Gastrocnemius medialis (tissue), 4 donors: ENCODE data around the gene BOLL. TPM values are rescaled to one million over a fixed set of nuclear protein-coding genes. Genes with fewer than 3 reads are reported as not detected.

Experiments used
- ATAC-seq, 2 donors: fragments of 150-250 bp; one replicate each; pipeline ENCODE4 v1.9.1; 2016
- DNase-seq, 2 donors: peaks; one replicate each; pipeline ENCODE4 v3.0.0-alpha.2; 2019
- H3K27ac ChIP-seq, 4 donors: fragments of 200-600 bp; sonication (generic); 1 replicate in 1 of 4; 2 replicates in 3 of 4; pipeline ENCODE4 v1.5.1; 2016 to 2018; ENCODE audit warnings: mild to moderate bottlenecking in 2 of 4, moderate library complexity in 1 of 4
- H3K27me3 ChIP-seq, 3 donors: fragments of 200-600 bp; sonication (generic) in 2 of 3; 1 replicate in 1 of 3; 2 replicates in 2 of 3; pipeline versions ENCODE4 v1.5.1 to v1.6.0; 2016 to 2019; ENCODE audit warnings: mild to moderate bottlenecking in 1 of 3, moderate library complexity in 1 of 3
- H3K36me3 ChIP-seq, 2 donors: fragments of 200-600 bp; sonication (generic) in 1 of 2; one replicate each; pipeline ENCODE4 v1.5.1; 2017 to 2018
- H3K4me1 ChIP-seq, 2 donors: fragments of 200-600 bp; sonication (generic) in 1 of 2; one replicate each; pipeline ENCODE4 v1.5.1; 2016 to 2017; ENCODE audit warnings: mild to moderate bottlenecking in 2 of 2
- H3K4me3 ChIP-seq, 4 donors: fragments of 200-600 bp; sonication (generic) in 3 of 4; 1 replicate in 1 of 4; 2 replicates in 3 of 4; pipeline ENCODE4 v1.5.1; 2016 to 2019; ENCODE audit warnings: mild to moderate bottlenecking in 2 of 4
- H3K9me3 ChIP-seq, 3 donors: fragments of 200-600 bp; sonication (generic) in 2 of 3; 1 replicate in 1 of 3; 2 replicates in 2 of 3; pipeline ENCODE4 v1.5.1; 2016 to 2019
- POLR2A ChIP-seq, 2 donors: fragments of 450-650 bp; IDR thresholded peaks; one replicate each; pipeline ENCODE4 v1.6.1; 2017; ENCODE audit warnings: antibody characterized with exemption in 2 of 2, mild to moderate bottlenecking in 2 of 2, moderate library complexity in 2 of 2
- in situ Hi-C, 4 donors: fragments of 200-750 bp; cut with MboI; loops; one replicate each; pipeline versions ENCODE4 v1.15.0 to v1.8.0; 2017; ENCODE audit warnings: low sequenced_read_pairs in 4 of 4
- intact Hi-C: fragments of 100-400 bp; cut with DNase I; formaldehyde crosslinking; loops from one replicate; pipeline ENCODE4 v1.15.1; 2023; ENCODE audit warnings: low total_unique reads
- total RNA-seq, 4 donors: library from RNA; depleted of rRNA; stranded (reverse); fragments of >200 nt; gene quantifications; one replicate each; pipeline versions ENCODE4 v1.1.0 to v1.2.3, GENCODE V29; 2016
- TF ChIP-seq, protein P1 (sequence below), 5 experiments: fragments of 450-650 bp in 3 of 5; fragments of 200-600 bp in 2 of 5; sonication (generic) in 2 of 5; IDR thresholded peaks in 4 of 5; conservative IDR thresholded peaks in 1 of 5; 1 replicate in 4 of 5; 2 replicates in 1 of 5; pipeline ENCODE4 v1.5.1; 2016 to 2019; ENCODE audit warnings: antibody characterized with exemption in 5 of 5, mild to moderate bottlenecking in 3 of 5, moderate library complexity in 3 of 5

BOLL gene
- total RNA-seq, 4 donors from 2014 or later, result 2.4 to 8.1 (median 2.6) TPM

DNA sequence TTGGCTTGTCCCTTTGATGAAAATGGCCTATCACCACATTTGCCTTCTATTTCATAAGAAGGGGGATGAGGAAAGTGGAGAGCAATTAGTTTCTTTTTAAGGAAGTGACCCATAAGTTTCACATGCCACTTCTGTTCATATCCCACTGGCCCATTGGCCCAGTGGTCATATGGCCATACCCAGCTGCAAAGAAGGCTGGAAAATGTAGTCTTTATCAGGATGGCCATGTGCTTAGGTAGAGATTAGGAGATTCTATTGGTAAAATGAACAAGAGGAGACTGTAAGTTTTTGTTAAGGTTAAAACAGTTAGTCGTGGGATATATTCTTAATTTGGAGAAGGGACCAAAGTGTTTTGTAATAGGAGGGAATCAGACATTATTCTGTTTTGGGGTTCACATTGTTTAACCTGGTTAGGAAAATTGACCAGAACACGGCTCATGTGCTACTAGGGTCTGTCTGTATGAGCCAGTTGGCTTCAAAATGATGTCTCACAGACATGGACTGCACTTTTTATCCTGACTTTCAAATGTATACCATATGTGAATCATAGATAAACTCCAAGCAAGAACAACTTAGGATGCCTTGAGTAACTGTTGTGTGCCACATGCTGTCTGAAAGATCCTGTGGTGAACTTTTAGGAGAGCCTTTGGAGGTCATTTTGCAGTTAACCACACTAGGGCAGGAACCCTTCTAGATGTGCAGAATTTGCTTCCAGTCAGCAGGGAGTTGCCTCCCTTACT is 36.6 kb upstream of the BOLL start:
- Histone ChIP-seq H3K27ac (no peak overlapping the region), H3K4me1 (peaks cover 0 to 4% of the 10 kb centered on the region in 2 donors), H3K36me3 (no peaks in the 10 kb centered on the region), H3K9me3 (no peaks in the 10 kb centered on the region), H3K4me3 (no peak overlapping the region), H3K27me3 (no peaks in the 10 kb centered on the region)
- intact Hi-C loops (no loop called here), in situ Hi-C loops (loop anchor here in 1 of 4 donors (25.0 kb wide), 1 partner anchor 466 kb away; no protein-coding TSS in a partner anchor)
- ATAC-seq (no peak), DNase-seq (no peak)
- TF ChIP-seq, protein P1, sequence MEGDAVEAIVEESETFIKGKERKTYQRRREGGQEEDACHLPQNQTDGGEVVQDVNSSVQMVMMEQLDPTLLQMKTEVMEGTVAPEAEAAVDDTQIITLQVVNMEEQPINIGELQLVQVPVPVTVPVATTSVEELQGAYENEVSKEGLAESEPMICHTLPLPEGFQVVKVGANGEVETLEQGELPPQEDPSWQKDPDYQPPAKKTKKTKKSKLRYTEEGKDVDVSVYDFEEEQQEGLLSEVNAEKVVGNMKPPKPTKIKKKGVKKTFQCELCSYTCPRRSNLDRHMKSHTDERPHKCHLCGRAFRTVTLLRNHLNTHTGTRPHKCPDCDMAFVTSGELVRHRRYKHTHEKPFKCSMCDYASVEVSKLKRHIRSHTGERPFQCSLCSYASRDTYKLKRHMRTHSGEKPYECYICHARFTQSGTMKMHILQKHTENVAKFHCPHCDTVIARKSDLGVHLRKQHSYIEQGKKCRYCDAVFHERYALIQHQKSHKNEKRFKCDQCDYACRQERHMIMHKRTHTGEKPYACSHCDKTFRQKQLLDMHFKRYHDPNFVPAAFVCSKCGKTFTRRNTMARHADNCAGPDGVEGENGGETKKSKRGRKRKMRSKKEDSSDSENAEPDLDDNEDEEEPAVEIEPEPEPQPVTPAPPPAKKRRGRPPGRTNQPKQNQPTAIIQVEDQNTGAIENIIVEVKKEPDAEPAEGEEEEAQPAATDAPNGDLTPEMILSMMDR (IDR thresholded peaks at IDR 0.05 in 4 of 5, conservative IDR thresholded peaks at IDR 0.05 in 1 of 5), result no peak
- no peak for TF ChIP-seq POLR2A (IDR thresholded peaks at IDR 0.05)

DNA sequence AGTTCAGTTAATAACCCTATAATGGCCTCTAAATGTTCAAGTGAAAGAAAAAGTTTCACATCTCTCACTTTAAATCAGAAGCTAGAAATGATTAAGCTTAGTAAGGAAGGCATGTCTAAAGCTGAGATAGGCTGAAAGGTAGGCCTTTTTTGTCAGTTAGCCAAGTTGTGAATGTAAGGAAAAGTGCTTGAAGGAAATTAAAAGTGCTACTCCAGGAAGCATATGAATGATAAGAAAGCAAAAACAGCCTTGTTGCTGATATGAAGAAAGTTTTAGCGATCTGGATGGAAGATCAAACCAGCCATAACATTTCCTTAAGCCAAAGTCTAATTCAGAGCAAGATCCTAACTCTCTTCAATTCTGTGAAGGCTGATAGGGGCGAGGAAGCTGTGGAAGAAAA is 29.4 kb upstream of the BOLL start:
- ATAC-seq, result no peak

DNA sequence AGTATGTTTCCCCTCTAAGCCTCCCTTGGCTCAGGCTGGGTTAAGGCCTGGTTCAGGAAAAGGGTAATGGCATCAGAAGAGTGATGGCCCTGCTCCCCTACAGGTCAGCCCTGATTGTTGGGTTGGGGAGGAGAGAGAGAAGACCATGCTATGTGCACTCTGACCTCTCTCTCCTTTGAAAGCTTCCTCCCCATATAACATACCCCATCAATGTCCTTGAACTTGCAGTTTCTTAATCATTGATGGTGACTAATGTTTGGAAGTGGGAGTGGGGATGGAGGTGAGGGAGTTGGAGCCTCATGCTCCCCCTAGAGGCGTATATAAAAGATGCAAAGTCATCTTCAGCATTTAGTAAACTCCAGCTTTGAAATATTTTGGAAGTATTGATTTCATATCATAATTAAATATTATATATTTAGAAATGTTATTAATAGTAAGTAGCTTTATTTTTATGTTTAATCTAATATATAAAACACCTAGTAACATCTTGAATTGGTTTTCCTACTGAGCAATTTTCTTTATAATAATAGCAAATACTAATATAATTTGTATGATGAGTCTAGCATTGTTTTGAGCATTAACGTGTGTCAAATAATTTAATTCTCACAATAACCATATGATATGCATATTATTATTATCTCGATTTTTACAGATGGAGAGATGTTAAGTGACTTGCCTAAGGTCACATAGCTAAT is 28.1 kb upstream of the BOLL start:
- Histone ChIP-seq H3K4me1 (peaks cover 22 to 45% of the 10 kb centered on the region in 2 donors), H3K9me3 (no peaks in the 10 kb centered on the region), H3K27ac (no peak overlapping the region), H3K36me3 (no peaks in the 10 kb centered on the region), H3K27me3 (no peaks in the 10 kb centered on the region), H3K4me3 (no peak overlapping the region)
- in situ Hi-C loops (loop anchor here in 2 of 4 donors (5.0 to 25.0 kb wide), 2 partner anchors 314 to 474 kb away; no protein-coding TSS in a partner anchor), intact Hi-C loops (no loop called here)
- TF ChIP-seq POLR2A (IDR thresholded peaks at IDR 0.05), result no peak
- TF ChIP-seq, protein P1 (IDR thresholded peaks at IDR 0.05 in 4 of 5, conservative IDR thresholded peaks at IDR 0.05 in 1 of 5), result peak in 3 of 5 experiments; percentile 9 to 47 (median 41)
- ATAC-seq (peak in 1 of 2 donors; percentile 86), DNase-seq (no peak)

More for the DNA sequence above, 29.4 kb upstream of the BOLL start:
- in situ Hi-C loops (loop anchor here in 2 of 4 donors (5.0 to 25.0 kb wide), 2 partner anchors 313 to 473 kb away; no protein-coding TSS in a partner anchor), intact Hi-C loops (no loop called here)
- no peak for DNase-seq
- no peaks in the 10 kb centered on the region for H3K9me3 ChIP-seq
- no peak overlapping the region for H3K27ac ChIP-seq
- no peaks in the 10 kb centered on the region for H3K36me3 ChIP-seq
- peaks cover 14 to 32% of the 10 kb centered on the region in 2 donors for H3K4me1 ChIP-seq
- no peaks in the 10 kb centered on the region for H3K27me3 ChIP-seq
- no peak overlapping the region for H3K4me3 ChIP-seq
- TF ChIP-seq POLR2A (IDR thresholded peaks at IDR 0.05), result no peak
- TF ChIP-seq, protein P1 (IDR thresholded peaks at IDR 0.05 in 4 of 5, conservative IDR thresholded peaks at IDR 0.05 in 1 of 5), result no peak

DNA sequence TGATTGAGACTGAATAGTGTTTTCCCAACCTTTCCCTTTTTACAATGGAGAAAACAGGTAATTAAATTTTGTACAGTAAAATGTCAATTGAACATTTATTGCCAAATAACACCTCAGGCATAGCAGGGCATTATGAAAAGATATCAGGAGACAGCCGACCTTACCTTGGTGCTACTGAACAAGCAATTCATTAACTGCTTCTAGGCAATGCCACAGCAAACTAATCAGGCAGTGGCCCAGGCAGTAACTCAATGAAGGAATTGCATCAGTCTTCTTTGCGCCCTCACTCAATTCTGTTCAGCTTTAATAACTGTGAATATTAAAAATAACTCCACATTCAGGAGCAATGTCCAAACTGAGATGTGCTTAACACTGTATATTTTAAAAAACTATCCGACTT is 25.4 kb upstream of the BOLL start:
- H3K27ac ChIP-seq, result no peak overlapping the region
- peaks cover 44 to 66% of the 10 kb centered on the region in 2 donors for H3K4me1 ChIP-seq
- TF ChIP-seq POLR2A (IDR thresholded peaks at IDR 0.05), result no peak
- TF ChIP-seq, protein P1 (IDR thresholded peaks at IDR 0.05 in 4 of 5, conservative IDR thresholded peaks at IDR 0.05 in 1 of 5), result no peak
- H3K4me3 ChIP-seq, result no peak overlapping the region
- intact Hi-C loops, result no loop called here
- no peak for DNase-seq
- no peaks in the 10 kb centered on the region for H3K36me3 ChIP-seq
- no peak for ATAC-seq
- in situ Hi-C loops, result loop anchor here in 2 of 4 donors (5.0 to 25.0 kb wide), 2 partner anchors 317 to 477 kb away; no protein-coding TSS in a partner anchor
- no peaks in the 10 kb centered on the region for H3K9me3 ChIP-seq
- H3K27me3 ChIP-seq, result no peaks in the 10 kb centered on the region
